Nephron progenitor cell (in vitro differentiated cells): Measurements from ENCODE around the gene EVC.
A peak's percentile ranks its signal among the peaks of the same experiment; 100 is the strongest.

Experiments
- DNase-seq: peaks from one replicate; pipeline ENCODE4 v3.0.0; 2021
- H3K27ac Mint-ChIP-seq: 2 replicates; pipeline ENCODE4 v1.8.0; 2021; ENCODE audit warnings: mild to moderate bottlenecking, moderate library complexity, mixed read lengths
- H3K27me3 Mint-ChIP-seq: 2 replicates; pipeline ENCODE4 v1.8.0; 2021; ENCODE audit warnings: mild to moderate bottlenecking, low read depth, mixed read lengths; ENCODE audit not compliant: poor library complexity
- H3K36me3 Mint-ChIP-seq: 2 replicates; pipeline ENCODE4 v1.8.0; 2021; ENCODE audit warnings: low read depth, mixed read lengths
- H3K4me1 Mint-ChIP-seq: 2 replicates; pipeline ENCODE4 v1.8.0; 2021; ENCODE audit warnings: mixed read lengths
- H3K4me3 Mint-ChIP-seq: 2 replicates; pipeline ENCODE4 v1.8.0; 2021; ENCODE audit warnings: mild to moderate bottlenecking, moderate library complexity, mixed read lengths
- H3K9me3 Mint-ChIP-seq: 2 replicates; pipeline ENCODE4 v1.8.0; 2021; ENCODE audit warnings: mild to moderate bottlenecking, moderate library complexity, mixed read lengths
- TF ChIP-seq, protein P1 (sequence below): fragments of 200-600 bp; sonication (generic); IDR thresholded peaks from 2 replicates; pipeline ENCODE4 v1.5.0; 2021; ENCODE audit warnings: antibody characterized with exemption

EVC gene

DNA sequence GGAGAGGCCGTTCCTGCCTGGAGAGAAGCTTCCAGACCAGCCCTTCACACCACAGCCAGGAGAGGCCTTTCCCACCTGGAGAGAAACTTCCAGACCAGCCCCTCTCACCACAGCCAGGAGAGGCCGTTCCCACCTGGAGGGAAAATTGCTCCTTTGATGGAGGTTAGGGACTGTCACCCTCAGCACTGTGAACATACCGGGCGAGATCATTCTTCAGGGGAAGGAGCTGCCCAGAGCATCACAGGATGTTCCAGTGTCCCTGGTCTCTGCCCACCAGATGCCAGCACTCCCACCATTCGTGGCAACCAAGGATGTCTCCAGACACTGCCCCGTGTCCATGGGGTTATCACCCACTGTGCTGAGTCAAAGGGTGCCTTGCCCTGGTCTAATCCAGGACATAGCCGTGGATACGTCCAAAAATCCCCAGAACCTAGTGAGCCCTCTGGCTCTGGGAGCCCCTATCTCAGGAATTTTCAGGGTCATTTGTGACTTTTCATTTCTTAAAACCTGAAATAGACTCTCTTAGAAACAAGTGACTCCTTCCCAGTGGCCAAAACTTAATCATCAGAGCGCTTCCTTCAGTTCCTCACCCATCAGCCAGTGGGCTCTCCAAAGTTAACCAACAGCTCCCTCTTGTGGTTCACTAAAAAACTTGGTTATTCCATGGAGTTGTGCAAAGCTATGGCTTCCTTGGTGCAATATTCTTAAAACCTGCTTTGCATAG lies 101.7 kb downstream of the EVC start:
- peak overlapping the region; percentile 31 for H3K27ac Mint-ChIP-seq
- peaks cover 50% of the 10 kb centered on the region for H3K36me3 Mint-ChIP-seq
- no peaks in the 10 kb centered on the region for H3K27me3 Mint-ChIP-seq

DNA sequence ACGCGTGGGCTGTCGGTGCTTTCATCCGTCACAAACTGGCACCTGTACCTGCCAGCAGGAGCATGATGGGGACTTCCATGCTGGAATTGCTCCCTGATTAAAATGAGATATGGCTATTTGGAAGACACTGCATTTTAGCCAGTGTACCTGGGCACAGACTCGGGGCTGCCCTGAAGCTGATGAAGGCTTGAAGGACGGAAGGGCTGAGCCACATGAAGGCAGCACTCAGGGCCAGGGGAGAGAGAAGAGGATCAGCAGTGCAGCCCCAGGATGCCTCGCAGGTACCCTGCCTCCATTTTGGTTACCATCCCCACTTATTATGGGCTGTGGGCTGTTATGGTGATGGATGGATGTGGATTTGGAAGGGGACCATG lies 102.9 kb downstream of the EVC start:
- Mint-ChIP-seq H3K4me3 (no peak overlapping the region), H3K4me1 (peaks cover 16% of the 10 kb centered on the region), H3K27me3 (no peaks in the 10 kb centered on the region), H3K9me3 (no peaks in the 10 kb centered on the region), H3K27ac (peak overlapping the region; percentile 77), H3K36me3 (peaks cover 56% of the 10 kb centered on the region)
- no peak for DNase-seq
- TF ChIP-seq, protein P1, sequence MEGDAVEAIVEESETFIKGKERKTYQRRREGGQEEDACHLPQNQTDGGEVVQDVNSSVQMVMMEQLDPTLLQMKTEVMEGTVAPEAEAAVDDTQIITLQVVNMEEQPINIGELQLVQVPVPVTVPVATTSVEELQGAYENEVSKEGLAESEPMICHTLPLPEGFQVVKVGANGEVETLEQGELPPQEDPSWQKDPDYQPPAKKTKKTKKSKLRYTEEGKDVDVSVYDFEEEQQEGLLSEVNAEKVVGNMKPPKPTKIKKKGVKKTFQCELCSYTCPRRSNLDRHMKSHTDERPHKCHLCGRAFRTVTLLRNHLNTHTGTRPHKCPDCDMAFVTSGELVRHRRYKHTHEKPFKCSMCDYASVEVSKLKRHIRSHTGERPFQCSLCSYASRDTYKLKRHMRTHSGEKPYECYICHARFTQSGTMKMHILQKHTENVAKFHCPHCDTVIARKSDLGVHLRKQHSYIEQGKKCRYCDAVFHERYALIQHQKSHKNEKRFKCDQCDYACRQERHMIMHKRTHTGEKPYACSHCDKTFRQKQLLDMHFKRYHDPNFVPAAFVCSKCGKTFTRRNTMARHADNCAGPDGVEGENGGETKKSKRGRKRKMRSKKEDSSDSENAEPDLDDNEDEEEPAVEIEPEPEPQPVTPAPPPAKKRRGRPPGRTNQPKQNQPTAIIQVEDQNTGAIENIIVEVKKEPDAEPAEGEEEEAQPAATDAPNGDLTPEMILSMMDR, result no peak

More for the DNA sequence above, 101.7 kb downstream of the EVC start:
- H3K4me1 Mint-ChIP-seq, result peaks cover 19% of the 10 kb centered on the region
- no peak overlapping the region for H3K4me3 Mint-ChIP-seq
- TF ChIP-seq, protein P1, result peak; percentile 74
- peak; percentile 45 for DNase-seq
- no peaks in the 10 kb centered on the region for H3K9me3 Mint-ChIP-seq

DNA sequence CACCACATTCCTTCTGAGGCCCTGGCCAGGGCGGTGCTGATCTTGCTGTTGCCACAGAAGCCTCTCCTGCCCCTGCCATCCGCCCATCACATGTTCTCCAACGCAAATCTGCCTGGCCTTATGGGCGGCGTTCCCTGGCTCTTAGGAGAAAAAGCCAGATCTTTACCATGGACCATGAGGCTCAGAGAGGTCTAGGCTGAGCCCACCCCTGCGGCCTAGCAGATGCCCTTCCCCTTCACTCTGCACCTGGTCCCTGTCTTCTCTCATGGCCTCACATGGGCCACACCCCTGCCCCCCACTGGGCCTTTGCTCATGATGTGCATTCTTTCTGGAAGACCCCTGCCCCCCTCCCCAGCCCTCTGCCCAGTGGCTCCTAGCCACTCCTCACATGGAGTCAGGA lies 103.4 kb downstream of the EVC start:
- no peak overlapping the region for H3K27ac Mint-ChIP-seq
- H3K36me3 Mint-ChIP-seq, result peaks cover 60% of the 10 kb centered on the region
- DNase-seq, result no peak
- no peak overlapping the region for H3K4me3 Mint-ChIP-seq
- no peaks in the 10 kb centered on the region for H3K9me3 Mint-ChIP-seq
- H3K27me3 Mint-ChIP-seq, result no peaks in the 10 kb centered on the region
- H3K4me1 Mint-ChIP-seq, result peaks cover 16% of the 10 kb centered on the region
- TF ChIP-seq, protein P1, result no peak

DNA sequence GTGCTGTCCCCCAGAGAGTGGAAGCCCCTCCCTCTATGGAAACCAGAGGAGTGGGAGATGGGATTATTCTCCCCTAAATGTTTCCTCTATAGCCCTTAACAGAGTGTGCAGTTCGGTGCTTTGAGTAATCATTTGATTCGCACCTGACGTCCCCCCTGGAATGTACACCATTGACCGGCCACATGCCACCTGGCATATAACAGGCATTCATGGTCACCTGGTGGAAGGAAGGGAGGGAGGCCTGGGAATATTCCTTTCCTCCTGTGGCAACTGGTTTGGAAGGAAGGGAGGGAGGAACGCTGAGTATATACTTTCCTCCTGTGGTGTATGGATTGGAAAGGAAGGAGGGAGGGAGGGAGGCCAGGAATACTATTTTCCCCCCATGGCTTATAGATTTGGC lies 104.6 kb downstream of the EVC start:
- Mint-ChIP-seq H3K4me3 (no peak overlapping the region), H3K36me3 (peaks cover 62% of the 10 kb centered on the region), H3K9me3 (no peaks in the 10 kb centered on the region), H3K27ac (peak overlapping the region; percentile 20), H3K27me3 (peaks cover 4% of the 10 kb centered on the region), H3K4me1 (peaks cover 16% of the 10 kb centered on the region)
- no peak for DNase-seq
- TF ChIP-seq, protein P1, result no peak

DNA sequence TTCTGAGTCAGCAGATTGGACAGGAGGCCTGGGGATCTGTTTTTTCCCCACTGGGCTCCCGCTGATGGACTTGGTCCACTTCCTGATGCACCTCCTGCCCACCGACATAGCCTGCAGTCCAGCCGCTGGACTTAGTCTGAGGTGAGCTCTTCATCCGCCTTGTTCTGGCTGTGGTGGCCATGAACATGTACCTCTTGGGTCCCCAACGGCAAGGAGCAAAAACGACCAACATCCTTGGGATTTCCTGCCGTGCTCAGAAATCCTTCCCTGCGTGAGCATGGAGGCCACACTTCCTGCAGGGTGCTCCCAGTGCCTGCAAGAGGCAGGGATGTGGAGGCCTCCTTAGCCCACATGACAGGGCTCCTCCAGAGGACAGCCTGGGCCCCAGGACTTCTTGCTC lies 105.1 kb downstream of the EVC start:
- Mint-ChIP-seq H3K27ac (no peak overlapping the region), H3K9me3 (no peaks in the 10 kb centered on the region), H3K4me1 (peaks cover 16% of the 10 kb centered on the region), H3K36me3 (peaks cover 62% of the 10 kb centered on the region), H3K4me3 (no peak overlapping the region), H3K27me3 (peaks cover 4% of the 10 kb centered on the region)
- DNase-seq, result no peak
- TF ChIP-seq, protein P1, result no peak

DNA sequence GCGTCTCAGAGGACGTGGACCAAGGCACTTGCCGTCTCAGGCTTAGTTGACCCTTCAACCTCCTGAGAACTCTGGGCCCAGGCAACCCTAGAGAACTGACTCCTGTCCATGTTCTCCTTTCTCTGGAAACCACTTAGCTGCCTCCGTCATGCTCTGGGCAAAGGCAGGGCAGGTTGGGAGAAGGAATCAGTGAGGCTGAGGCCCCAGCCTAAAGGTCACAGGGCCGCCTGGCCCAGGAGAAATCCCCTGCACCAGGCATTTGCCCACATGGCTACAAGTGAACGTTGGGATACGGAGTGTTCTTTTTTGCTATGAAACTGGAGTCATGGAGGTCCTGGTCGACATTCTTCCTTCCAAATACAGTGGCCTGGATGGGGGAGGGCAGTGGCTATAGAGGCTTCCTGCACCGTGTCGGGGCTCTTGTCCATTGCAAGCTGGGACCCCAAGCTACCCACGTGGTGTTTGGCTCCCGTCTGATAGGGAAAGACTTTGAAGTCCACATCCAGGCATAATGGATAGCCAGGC lies 105.9 kb downstream of the EVC start:
- Mint-ChIP-seq H3K9me3 (no peaks in the 10 kb centered on the region), H3K36me3 (peaks cover 62% of the 10 kb centered on the region), H3K27me3 (peaks cover 4% of the 10 kb centered on the region), H3K27ac (no peak overlapping the region), H3K4me3 (no peak overlapping the region), H3K4me1 (peaks cover 16% of the 10 kb centered on the region)
- TF ChIP-seq, protein P1, result no peak
- DNase-seq, result no peak
